Kidney tubule cell (primary cell): ENCODE measurements around the gene SEC14L5.
"Not testable (repeated sequence)": the region's sequence is repeated elsewhere in the genome, so short reads cannot be mapped to it uniquely, and the experiment has no call there.

Experiments used
- DNase-seq: peaks from one replicate; pipeline ENCODE4 v3.0.0-alpha.2; 2018; ENCODE audit warnings: low spot score

Gene SEC14L5

DNA sequence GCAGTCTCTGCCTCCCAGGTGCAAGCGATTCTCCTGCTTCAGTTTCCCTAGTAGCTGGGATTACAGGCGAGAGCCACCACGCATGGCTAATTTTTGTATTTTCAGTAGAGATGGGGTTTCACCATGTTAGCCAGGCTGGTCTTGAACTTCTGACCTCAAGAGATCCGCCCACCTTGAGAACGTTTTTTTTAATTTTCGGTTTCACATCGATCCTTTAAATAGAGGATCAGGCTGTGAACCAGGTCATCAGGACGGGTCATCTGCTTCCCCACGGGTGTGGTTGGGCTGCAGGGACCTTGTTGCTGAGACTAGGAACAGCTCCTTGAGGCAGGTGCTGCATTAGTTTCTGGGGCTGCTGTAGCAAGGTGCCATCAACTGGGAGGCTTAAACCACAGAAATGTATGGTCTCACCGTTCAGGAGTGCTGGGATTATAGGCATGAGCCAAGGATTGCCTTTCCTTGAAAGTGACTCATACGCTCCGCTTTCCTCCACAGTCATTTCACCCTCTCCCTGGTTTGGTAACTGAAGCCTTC is 83.5 kb downstream of the SEC14L5 start:
- peak; percentile 92 for DNase-seq

DNA sequence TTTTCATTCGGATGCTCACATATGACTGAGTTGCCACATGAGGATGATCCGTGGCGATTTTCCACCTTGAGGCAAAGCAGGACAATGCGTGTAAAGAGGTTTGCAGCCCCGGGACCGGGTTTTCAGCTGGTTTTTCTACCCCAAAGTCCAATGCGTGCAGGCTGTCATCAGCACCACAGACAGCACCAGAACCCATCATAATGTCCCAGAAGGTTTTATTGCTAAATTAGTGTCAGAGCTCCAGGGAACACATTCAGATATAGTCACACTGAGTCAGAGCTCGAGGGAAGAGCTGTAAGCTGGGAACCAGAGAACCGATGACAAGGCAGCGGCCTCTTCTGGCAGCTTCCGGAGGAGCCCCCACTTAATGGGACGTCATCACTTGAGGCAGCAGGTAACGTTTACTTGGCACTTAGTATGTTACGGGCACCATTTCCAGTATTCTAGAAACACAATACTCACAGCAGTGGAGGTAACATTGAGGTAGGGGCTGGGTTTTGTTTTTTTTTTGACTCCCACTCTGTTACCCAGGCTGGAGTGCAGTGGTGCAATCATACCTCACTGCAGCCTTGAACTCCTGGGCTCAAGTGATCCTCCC is 84.5 kb downstream of the SEC14L5 start:
- DNase-seq: peak; percentile 21

DNA sequence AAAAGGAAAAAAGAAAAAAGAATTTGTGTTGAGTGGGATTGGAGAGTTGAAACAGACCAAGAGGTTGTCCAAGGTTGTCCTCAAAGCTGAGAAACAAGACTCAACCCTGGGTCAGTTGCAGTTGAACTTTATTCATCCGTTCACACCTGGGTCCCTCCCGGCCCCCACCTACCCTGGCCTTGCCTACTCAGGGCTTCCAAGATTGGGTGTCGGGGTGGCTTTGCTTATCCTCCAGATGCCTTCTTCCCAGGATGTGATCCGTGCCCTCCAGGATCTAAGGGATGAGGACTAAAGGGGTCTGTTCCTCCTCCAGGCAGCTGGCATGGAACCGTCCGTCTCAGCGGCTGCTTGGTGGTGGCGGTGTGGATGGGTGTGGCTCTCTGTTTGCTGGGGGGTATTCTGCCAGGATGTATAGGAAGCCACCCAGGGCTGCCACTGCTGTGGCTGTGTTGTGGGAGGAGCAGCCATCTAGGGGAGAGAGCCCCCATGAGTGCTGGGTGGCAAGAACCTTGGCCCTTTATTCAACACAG is 85.9 kb downstream of the SEC14L5 start:
- no peak for DNase-seq

DNA sequence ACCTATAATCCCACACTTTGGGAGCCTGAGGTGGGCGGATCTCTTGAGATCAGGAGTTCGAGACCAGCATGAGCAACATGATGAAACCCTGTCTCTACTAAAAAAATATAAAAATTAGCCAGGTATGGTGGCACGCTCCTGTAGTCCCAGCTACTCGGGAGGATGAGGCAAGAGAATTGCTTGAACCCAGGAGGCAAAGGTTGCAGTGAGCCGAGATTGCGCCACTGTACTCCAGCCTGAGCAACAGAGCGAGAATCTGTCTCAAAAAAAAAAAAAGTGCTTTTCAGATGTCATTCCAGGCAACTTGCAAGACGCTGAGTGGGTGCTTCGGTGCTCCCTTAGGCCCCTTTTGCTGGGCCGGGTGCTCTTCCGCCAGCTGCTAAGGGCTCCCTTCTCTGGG is 86.5 kb downstream of the SEC14L5 start:
- not testable (repeated sequence) for DNase-seq

DNA sequence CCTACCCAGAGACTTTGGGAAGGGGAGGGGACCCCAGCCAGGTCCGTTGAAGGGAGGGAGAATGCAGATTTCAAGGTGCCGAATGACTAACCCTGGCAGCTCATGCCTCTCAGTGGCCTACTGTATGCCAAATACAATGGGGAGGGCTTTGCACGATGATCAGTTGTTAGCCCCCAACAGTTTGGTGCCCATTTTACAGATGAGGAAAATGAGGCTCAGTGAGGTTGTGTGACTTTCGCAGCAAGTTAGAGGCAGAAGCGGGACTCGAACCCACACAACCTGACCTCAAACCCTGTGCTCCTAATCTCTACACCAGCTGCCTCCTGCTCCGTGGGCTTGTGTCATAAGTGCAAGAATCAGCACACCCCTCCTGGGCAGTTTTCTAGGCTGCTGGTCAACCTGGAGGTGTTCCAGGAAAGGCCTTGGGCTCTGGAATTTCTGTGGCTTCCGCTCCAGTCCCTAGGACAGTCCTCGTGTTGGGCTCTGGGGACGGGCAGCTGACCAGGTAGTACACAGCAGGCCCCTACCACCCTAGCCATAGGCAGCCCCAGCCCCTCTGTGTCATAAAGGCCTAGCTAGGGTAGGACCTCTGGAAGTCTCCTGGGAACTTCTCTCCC is 87.5 kb downstream of the SEC14L5 start:
- no peak for DNase-seq

DNA sequence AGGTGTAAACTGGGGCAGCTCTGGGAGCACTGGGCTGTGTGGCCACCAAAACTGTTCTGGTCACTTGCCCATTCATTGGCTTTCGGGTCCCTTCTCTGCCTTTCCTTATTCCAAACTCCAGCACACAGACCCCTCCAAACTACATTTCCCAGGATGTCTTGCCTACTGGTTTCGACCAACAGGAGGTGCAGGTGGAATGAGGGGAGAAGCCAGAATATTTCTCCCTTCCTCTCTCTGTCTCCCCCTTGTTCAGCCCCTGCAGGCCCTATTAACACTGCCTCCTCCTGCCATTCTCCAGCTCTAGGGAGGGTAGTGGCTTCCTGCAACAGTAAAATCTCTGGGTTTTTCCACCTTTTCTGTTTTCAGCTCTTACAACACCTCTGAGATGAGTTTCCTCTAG is 88.8 kb downstream of the SEC14L5 start:
- no peak for DNase-seq

DNA sequence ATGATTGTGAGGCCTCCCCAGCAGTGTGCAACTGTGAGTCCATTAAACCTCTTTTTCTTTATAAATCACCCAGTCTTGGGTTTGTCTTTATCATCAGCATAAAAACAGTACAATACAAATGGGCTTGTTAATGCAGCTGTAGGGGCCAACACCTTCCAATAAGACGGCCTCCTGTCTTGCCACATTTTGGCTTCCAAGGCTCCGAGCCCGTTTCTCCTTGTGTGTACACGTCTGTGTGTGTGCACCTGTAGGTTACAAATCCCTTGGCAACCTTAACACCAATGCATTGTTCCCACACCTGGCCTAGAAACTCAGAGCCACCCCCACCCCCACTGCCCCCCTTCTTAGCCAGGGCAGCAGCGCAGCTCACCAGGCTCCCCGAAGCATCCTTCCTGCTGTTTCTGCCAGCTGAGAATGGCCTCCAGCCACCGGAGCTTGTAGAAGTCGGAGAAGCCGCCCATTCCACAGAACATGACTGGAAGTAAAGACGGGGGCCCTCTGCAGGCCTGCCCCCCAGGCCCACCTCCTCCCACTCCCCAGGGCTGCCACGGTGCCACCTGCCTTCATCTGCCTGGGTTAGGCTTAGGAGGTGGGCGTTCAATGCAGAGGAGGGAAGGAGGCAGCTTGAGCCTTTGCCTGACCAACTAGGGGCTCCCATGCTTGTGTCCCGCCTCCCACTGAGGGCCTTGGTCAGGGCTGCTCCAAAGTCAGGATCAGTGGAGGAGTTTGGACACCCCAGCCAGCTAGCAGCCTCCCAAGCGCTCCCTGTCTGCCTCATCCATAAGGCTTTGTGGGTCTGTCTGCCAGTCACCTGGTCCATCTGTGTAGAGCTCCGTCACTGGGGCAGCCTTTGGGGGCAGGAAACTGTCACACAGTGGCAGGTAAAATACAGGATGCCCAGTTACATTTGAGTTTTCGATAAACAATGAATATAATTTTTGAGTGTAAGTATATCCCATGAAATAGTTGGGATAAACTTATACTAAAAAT is 97.0 kb downstream of the SEC14L5 start:
- DNase-seq: no peak

DNA sequence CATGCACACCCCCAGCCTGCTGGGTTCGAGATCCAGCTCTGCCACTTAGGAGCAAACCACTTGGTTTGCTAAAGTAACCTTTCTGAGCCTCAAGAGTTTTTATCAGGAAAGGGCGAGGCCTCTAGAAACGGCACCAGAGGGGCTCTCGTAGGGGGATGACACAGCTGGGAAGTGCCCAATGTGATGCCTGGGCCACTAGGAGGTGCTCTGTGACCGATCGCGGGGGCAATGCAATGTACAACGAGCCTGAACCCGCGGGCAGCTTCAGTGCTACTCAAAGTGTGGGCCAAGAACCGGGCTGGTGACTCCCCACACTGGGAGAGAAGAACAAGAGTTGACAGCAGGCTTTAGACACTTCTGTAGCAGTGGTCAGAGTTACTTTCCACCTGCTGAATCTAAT is 98.2 kb downstream of the SEC14L5 start:
- DNase-seq: no peak

DNA sequence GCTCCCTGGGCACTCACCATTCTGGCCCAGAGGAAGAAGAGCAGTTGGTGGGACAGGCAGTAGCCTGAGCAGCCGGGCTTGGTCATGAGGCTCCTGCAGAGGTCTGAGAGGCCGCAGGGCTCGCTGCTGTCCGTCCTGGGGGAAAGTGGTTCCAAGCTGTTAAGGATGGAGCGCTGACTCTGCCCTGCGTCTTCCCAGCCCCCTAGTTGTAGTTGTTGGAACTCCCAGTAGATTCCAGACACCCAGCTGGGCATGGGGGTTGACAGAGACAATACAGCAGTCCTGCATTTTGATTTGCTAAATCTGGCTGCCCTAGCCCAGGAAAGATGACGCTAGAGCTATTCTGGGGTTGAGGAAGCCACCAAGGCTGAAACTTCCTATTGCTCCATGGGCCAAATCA is 100.3 kb downstream of the SEC14L5 start:
- no peak for DNase-seq

DNA sequence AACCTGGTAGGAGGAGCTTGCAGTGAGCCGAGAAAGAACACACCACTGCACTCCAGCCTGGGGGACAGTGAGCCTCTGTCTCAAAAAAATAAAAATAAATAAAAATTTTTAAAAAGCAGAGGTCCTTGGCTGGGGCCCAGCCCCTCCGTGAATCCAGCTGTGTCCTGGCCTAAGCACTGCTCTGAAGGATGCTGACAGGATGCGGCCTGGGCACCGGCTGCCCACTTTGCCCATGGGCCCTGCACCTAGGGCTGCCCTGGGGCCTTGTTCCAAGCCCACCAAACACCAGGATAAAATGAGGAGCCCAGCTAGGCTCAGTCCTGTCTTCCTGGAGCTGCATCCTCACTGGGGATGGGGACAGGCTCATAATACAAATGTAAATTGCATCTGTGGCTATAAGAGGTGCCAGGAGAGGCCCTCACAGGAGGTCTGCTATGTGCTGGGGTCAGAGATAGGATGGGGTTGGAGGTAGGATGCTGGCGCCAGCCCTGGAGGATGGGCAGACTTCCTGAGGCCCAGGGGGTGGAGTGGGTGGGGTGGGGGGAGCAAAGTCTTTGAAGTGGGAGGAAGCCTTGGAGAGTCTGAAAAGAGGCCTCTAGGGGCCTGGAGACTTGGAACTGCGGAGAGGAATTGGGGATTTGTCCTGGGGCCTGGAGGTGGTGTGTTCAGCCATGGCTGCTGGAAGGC is 101.4 kb downstream of the SEC14L5 start:
- no peak for DNase-seq

DNA sequence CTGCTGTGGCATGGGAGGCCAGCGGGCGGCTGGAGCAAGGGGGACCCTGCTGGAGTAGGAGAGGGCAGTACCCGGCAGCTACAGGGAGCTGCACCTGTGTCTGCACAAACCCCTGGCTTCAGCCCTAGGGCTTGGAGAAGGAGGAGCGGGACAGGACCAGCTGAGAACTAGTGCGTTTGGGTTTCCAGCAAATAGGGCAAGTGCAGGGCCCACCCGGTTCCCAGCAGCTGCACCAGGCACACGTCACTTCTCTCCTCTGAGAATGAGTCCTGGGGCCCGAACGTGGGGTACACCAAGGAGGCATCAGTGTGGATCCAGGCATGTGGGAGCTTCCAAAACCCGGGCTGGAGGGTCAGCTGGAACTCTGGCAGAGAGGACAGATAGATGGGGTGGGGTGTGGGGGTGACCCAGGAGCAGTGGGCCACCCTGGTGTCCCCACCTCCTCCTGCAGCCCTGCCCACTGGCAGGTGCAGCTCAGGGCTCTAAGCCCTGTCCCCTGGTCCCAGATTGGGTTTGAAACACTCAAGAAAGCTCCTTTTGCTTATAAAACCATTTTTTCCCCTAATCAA is 102.0 kb downstream of the SEC14L5 start:
- DNase-seq: no peak

DNA sequence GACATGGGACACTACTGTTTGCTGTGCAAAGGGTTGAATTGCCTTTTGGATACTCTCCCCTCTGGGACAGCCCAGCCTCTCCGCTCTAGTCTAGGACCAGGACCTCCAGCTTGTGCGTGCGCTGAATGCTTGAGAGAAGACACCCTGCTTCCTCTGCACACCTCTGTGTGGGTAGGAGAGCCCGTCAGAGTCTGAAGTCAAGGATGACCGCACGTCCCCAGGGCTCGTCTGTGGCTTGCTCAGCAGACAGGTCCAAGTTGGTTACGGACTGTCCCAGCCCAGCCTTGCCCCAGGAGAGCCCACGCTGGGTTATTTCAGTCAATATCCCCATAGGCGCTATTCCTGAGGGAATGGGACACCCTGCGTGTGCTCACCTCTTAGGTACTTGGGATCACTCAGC is 103.9 kb downstream of the SEC14L5 start:
- DNase-seq: no peak

DNA sequence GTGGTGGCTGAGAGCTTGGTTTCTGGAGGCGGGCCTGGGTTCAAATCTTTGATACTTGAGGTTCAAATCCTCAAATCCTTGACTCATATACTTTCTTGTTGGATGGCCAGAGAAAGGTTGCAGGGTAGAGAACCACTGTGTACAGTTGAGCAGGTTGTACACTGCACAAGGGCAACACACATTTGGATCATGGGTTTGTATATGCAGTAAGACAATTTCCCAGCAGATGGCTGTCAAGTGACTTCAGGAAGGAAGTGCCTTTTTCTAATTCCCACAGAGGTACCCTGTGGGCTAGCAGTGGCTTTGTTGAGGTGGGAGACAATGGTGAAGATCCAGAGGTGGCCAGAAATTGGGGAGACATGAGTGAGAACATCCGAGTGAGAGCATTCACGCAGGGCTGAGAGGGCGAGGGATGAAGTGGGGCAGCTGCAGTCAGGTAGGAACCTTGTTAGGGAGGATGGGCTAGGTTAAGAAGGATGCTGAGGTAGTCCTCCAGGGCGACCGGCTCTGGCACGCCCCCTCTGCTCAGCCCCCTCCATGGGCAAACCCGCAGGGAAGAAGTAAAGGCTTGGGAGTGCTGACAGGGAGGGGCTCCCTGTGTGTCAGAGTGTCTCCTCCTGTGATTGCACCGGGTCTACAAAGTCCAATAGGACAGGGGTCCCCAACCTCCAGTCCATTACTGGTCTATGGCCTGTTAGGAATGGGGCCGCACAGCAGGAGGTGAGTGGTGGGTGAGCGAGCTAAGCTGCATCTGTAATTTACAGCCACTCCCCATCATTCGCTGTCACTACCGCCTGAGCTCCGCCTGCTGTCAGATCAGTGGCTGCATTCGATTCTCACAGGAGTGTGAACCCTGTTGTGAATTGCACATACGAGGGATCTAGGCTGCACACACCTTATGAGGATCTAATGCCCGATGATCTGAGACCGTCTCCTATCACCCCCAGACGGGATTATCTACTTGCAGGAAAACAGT is 104.9 kb downstream of the SEC14L5 start:
- no peak for DNase-seq

DNA sequence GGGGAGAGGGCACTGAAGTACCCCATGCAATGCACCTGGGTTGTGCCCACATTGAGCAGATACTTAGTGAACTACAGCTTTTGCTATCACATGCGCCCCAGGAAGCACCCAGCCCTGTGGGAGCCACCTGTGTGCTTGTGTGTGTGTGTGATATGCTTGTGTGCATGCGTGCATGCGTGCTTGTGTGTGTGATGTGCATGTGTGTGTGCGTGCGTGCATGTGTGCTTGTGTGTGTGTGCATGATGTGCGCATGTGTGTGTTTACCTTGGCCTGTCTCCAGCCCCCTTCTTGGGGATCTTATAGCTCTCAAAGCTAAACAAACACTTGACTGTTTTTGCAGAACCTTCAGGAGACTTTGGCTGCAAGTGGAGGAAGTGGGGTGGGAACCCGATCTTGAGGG is 106.8 kb downstream of the SEC14L5 start:
- no peak for DNase-seq

DNA sequence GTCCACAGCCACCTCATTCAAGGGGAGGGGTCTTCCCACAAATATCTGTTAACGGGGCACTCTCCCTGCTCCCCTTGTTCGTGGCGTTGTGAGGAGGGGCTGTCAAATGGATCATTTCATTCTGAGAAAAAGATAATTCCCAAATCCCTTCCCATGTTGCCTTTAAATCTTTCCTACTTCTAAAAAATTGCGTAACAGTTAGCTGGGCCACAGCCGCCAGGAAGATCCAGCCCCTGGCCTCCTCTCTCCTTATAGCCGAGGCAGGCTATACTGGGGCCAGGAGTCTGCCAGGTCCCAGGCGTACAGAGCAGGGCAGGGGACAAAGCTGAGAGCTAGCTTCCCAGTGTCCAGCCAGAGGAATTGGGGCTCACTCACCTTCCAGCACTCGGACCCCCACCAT is 107.2 kb downstream of the SEC14L5 start:
- no peak for DNase-seq

DNA sequence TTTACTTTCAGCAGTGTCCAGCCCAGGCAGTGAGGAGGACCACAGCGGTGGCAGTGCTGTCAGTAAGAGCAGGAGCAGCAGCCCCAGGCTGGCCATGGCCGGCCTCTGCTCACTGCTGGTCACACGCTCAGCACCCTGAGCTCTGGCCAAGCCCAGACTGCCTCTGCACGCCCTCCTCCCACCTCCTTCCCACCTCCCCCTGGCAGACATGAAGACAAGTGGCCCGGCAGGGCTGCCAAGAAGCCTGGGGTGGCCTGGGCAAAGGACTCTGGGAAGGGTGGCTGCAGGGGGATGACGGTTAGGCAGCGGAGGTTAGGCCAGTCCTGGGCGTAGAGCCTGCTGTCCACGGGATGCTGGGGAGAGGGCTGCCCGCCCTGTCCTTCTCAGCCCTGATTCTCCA is 107.7 kb downstream of the SEC14L5 start, which contains the start of gene C16orf89:
C16orf89 (minus strand) TSS at position 144 of the 400 bp plus-strand sequence; CDS start at position 96, 48 bp downstream.
- DNase-seq: no peak

DNA sequence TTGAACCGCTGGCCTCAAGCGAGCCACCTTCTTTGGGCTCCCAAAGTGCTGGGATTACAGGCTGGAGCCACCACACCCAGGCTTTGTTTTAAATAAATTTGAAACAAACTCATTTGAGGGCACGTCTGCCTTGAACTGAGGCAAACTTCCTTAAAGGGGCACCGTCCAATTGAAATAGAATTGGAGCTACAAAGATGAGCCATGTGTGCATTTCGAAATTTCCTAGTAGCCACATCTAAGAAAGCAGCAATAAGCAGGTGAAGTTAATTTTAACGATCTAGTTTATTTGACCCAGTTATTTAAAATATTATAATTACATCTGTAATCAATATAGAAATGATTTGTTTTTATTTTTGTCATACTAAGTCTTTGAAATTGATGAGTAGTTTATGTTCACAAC is 108.4 kb downstream of the SEC14L5 start:
- DNase-seq: no peak
